SK-N-SH (cell line): ENCODE results near the gene ILDR1.

Source experiments
- ELF1 ChIP-seq: IDR thresholded peaks from 2 replicates; pipeline ENCODE4 v1.4.0; 2012
- EP300 ChIP-seq, 2 experiments: IDR thresholded peaks; 2 replicates each; pipeline versions ENCODE4 v1.4.0 to v1.6.1; 2012; ENCODE audit warnings: borderline replicate concordance in 1 of 2, low read depth in 1 of 2, low read length in 1 of 2
- EZH2phosphoT487 ChIP-seq: fragments of 200-600 bp; sonication (generic); IDR thresholded peaks from 2 replicates; pipeline ENCODE4 v1.6.1; 2017; ENCODE audit warnings: low read depth, mixed run types, mild to moderate bottlenecking, antibody characterized with exemption, moderate library complexity, borderline replicate concordance
- GATA2 ChIP-seq: sonication (generic); formaldehyde crosslinking; IDR thresholded peaks from 2 replicates; pipeline ENCODE4 v1.5.0; 2020; ENCODE audit warnings: mild to moderate bottlenecking, missing genetic modification reagents
- NRF1 ChIP-seq: IDR thresholded peaks from 2 replicates; pipeline ENCODE4 v1.6.1; 2012; ENCODE audit warnings: low read depth, mild to moderate bottlenecking, low read length
- POLR2AphosphoS5 ChIP-seq: IDR thresholded peaks from 2 replicates; pipeline ENCODE4 v1.6.1; 2012; ENCODE audit warnings: low read depth, low read length
- RXRA ChIP-seq: IDR thresholded peaks from 2 replicates; pipeline ENCODE4 v1.4.0; 2012; ENCODE audit warnings: low read depth, mild to moderate bottlenecking, borderline replicate concordance
- SIN3A ChIP-seq: IDR thresholded peaks from 2 replicates; pipeline ENCODE4 v1.6.1; 2012; ENCODE audit warnings: low read depth, mild to moderate bottlenecking, low read length, moderate library complexity, borderline replicate concordance
- TAF1 ChIP-seq: IDR thresholded peaks from 2 replicates; pipeline ENCODE4 v1.6.1; 2012; ENCODE audit warnings: low read depth, mild to moderate bottlenecking, low read length, moderate library complexity, borderline replicate concordance
- YY1 ChIP-seq: IDR thresholded peaks from 2 replicates; pipeline ENCODE4 v1.4.0; 2012; ENCODE audit warnings: low read depth, mild to moderate bottlenecking
- TF ChIP-seq, protein P1 (sequence below): fragments of 200-600 bp; sonication (generic); IDR thresholded peaks from 2 replicates; pipeline ENCODE4 v1.6.1; 2017; ENCODE audit warnings: antibody characterized with exemption, mild to moderate bottlenecking, moderate library complexity
- TF ChIP-seq, protein P2 (sequence below): IDR thresholded peaks from 2 replicates; pipeline ENCODE4 v1.6.1; 2012; ENCODE audit warnings: mild to moderate bottlenecking, low read depth, low read length, moderate library complexity

DNA sequence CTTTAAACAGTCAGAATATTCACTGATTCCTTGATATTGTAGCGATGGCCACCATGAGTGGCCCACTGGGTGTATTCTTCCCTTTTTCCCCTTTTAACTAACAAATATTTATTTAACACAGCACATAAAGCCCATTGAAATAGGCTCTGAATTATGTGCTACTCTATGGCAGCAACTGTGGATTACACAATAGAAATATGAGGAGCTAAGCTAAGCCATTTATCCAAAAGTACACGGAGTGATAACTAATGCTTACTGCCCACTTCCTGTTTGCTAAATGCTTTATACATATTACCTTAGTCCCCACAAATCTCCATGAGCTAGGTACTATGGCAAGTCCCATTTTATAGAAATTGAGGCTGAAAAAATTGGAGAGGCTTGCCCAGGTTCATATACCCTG lies 17.9 kb downstream of the ILDR1 start:
- TF ChIP-seq RXRA (no peak), POLR2AphosphoS5 (no peak), TAF1 (no peak), YY1 (no peak), GATA2 (no peak), SIN3A (no peak), EZH2phosphoT487 (no peak), EP300 (IDR thresholded peaks at IDR 0.05; ENCODE audit: borderline replicate concordance in 1 of 2, low read depth in 1 of 2, low read length in 1 of 2) (no peak), NRF1 (no peak), ELF1 (no peak)
- TF ChIP-seq, protein P1, sequence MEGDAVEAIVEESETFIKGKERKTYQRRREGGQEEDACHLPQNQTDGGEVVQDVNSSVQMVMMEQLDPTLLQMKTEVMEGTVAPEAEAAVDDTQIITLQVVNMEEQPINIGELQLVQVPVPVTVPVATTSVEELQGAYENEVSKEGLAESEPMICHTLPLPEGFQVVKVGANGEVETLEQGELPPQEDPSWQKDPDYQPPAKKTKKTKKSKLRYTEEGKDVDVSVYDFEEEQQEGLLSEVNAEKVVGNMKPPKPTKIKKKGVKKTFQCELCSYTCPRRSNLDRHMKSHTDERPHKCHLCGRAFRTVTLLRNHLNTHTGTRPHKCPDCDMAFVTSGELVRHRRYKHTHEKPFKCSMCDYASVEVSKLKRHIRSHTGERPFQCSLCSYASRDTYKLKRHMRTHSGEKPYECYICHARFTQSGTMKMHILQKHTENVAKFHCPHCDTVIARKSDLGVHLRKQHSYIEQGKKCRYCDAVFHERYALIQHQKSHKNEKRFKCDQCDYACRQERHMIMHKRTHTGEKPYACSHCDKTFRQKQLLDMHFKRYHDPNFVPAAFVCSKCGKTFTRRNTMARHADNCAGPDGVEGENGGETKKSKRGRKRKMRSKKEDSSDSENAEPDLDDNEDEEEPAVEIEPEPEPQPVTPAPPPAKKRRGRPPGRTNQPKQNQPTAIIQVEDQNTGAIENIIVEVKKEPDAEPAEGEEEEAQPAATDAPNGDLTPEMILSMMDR = no peak
- TF ChIP-seq, protein P2, sequence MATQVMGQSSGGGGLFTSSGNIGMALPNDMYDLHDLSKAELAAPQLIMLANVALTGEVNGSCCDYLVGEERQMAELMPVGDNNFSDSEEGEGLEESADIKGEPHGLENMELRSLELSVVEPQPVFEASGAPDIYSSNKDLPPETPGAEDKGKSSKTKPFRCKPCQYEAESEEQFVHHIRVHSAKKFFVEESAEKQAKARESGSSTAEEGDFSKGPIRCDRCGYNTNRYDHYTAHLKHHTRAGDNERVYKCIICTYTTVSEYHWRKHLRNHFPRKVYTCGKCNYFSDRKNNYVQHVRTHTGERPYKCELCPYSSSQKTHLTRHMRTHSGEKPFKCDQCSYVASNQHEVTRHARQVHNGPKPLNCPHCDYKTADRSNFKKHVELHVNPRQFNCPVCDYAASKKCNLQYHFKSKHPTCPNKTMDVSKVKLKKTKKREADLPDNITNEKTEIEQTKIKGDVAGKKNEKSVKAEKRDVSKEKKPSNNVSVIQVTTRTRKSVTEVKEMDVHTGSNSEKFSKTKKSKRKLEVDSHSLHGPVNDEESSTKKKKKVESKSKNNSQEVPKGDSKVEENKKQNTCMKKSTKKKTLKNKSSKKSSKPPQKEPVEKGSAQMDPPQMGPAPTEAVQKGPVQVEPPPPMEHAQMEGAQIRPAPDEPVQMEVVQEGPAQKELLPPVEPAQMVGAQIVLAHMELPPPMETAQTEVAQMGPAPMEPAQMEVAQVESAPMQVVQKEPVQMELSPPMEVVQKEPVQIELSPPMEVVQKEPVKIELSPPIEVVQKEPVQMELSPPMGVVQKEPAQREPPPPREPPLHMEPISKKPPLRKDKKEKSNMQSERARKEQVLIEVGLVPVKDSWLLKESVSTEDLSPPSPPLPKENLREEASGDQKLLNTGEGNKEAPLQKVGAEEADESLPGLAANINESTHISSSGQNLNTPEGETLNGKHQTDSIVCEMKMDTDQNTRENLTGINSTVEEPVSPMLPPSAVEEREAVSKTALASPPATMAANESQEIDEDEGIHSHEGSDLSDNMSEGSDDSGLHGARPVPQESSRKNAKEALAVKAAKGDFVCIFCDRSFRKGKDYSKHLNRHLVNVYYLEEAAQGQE = no peak
